ENCODE data around the gene SNORC. TPM values are rescaled to one million over a fixed set of nuclear protein-coding genes. Genes with fewer than 3 reads are reported as not detected.

The SNORC gene
- total and polyA plus RNA-seq, 2 donors from 2014 or later: 2.7 to 3.3 TPM

GRCh38 chr2:232884549-232885263 lies 14.6 kb downstream of the SNORC start:
- no peak for FAIRE-seq
- H3K27ac ChIP-seq (ENCODE audit: low read depth in 2 of 2, low read length in 2 of 2): no peak overlapping the region
- no peaks in the 10 kb centered on the region for H3K27me3 ChIP-seq (ENCODE audit: control insufficient read depth, insufficient read depth, low read length)
- no peak overlapping the region for H3K4me3 ChIP-seq (ENCODE audit: low read length in 3 of 3)
- H3K36me3 ChIP-seq (ENCODE audit: control insufficient read depth in 2 of 3, insufficient read depth in 3 of 3, low read length in 3 of 3): peaks cover 0 to 6% (median 0%) of the 10 kb centered on the region in 3 donors
- no peak for TF ChIP-seq CTCF (IDR thresholded peaks at IDR 0.05; ENCODE audit: borderline replicate concordance, extremely low read depth, insufficient read depth)
- H3K9ac ChIP-seq (ENCODE audit: low read length in 3 of 3): no peak overlapping the region
- no peaks in the 10 kb centered on the region for H3K9me3 ChIP-seq (ENCODE audit: control insufficient read depth in 2 of 3, insufficient read depth in 1 of 3, low read length in 3 of 3)
- peak in 2 of 5 donors; percentile 32 to 71 for DNase-seq
- no peaks in the 10 kb centered on the region for H3K4me1 ChIP-seq (ENCODE audit: control insufficient read depth in 2 of 3, insufficient read depth in 2 of 3, low read depth in 1 of 3, low read length in 3 of 3)
- intact Hi-C loops (cut with DNase I): no loop called here

GRCh38 chr2:232885264-232885961 lies 15.3 kb downstream of the SNORC start:
- no peaks in the 10 kb centered on the region for H3K9me3 ChIP-seq (ENCODE audit: control insufficient read depth in 2 of 3, insufficient read depth in 1 of 3, low read length in 3 of 3)
- TF ChIP-seq CTCF (IDR thresholded peaks at IDR 0.05; ENCODE audit: borderline replicate concordance, extremely low read depth, insufficient read depth): no peak
- H3K27me3 ChIP-seq (ENCODE audit: control insufficient read depth, insufficient read depth, low read length): no peaks in the 10 kb centered on the region

GRCh38 chr2:232886176-232886575 lies 16.1 kb downstream of the SNORC start:
- intact Hi-C loops (cut with DNase I): no loop called here
- no peak for FAIRE-seq
- Histone ChIP-seq H3K36me3 (ENCODE audit: control insufficient read depth in 2 of 3, insufficient read depth in 3 of 3, low read length in 3 of 3) (peaks cover 0 to 6% (median 0%) of the 10 kb centered on the region in 3 donors), H3K27me3 (ENCODE audit: control insufficient read depth, insufficient read depth, low read length) (no peaks in the 10 kb centered on the region), H3K27ac (ENCODE audit: low read depth in 2 of 2, low read length in 2 of 2) (no peak overlapping the region), H3K4me3 (ENCODE audit: low read length in 3 of 3) (no peak overlapping the region), H3K9ac (ENCODE audit: low read length in 3 of 3) (no peak overlapping the region), H3K4me1 (ENCODE audit: control insufficient read depth in 2 of 3, insufficient read depth in 2 of 3, low read depth in 1 of 3, low read length in 3 of 3) (no peaks in the 10 kb centered on the region), H3K9me3 (ENCODE audit: control insufficient read depth in 2 of 3, insufficient read depth in 1 of 3, low read length in 3 of 3) (no peaks in the 10 kb centered on the region)
- DNase-seq: no peak
- TF ChIP-seq CTCF (IDR thresholded peaks at IDR 0.05; ENCODE audit: borderline replicate concordance, extremely low read depth, insufficient read depth): no peak

More at GRCh38 chr2:232885264-232885961, 15.3 kb downstream of the SNORC start:
- no peak overlapping the region for H3K27ac ChIP-seq (ENCODE audit: low read depth in 2 of 2, low read length in 2 of 2)
- DNase-seq (peak in 2 of 5 donors; percentile 25 to 62), FAIRE-seq (no peak)
- intact Hi-C loops (cut with DNase I): no loop called here
- H3K4me3 ChIP-seq (ENCODE audit: low read length in 3 of 3): no peak overlapping the region
- H3K36me3 ChIP-seq (ENCODE audit: control insufficient read depth in 2 of 3, insufficient read depth in 3 of 3, low read length in 3 of 3): peaks cover 0 to 6% (median 0%) of the 10 kb centered on the region in 3 donors
- H3K4me1 ChIP-seq (ENCODE audit: control insufficient read depth in 2 of 3, insufficient read depth in 2 of 3, low read depth in 1 of 3, low read length in 3 of 3): no peaks in the 10 kb centered on the region
- no peak overlapping the region for H3K9ac ChIP-seq (ENCODE audit: low read length in 3 of 3)
